ENCODE data around the gene GALNTL6.

- TF ChIP-seq CTCF (IDR thresholded peaks at IDR 0.05) (no peak), EP300 (IDR thresholded peaks at IDR 0.05) (no peak), POLR2A (IDR thresholded peaks at IDR 0.05) (no peak), POLR2AphosphoS5 (IDR thresholded peaks at IDR 0.05) (no peak)
Measured at GRCh38 chr4:172344308-172344938, 531.2 kb downstream of the GALNTL6 start.
